Activated T-cell treated with anti-CD3 and anti-CD28 coated beads for 24 hours (primary cell): ENCODE measurements around the gene YBX2.

Experiments used
- DNase-seq: peaks from one replicate; pipeline ENCODE4 v3.0.0-alpha.2; 2020; ENCODE audit warnings: low read depth

YBX2 gene

GRCh38 chr17:7243453-7243729 is 51.0 kb downstream of the YBX2 start:
- DNase-seq, result no peak

- peak; percentile 85 for DNase-seq
Measured at GRCh38 chr17:7242717-7243452, 51.6 kb downstream of the YBX2 start.

GRCh38 chr17:7241783-7242716 is 52.4 kb downstream of the YBX2 start, which contains the start of gene GABARAP:
GABARAP (minus strand) TSS chr17:7242449; CDS start chr17:7242330, 119 bp downstream.
- DNase-seq, result peak; percentile 90

GRCh38 chr17:7241090-7241733 is 53.2 kb downstream of the YBX2 start:
- DNase-seq, result no peak

GRCh38 chr17:7240375-7240774 is 54.1 kb downstream of the YBX2 start:
- DNase-seq, result no peak

GRCh38 chr17:7239091-7240027 is 55.1 kb downstream of the YBX2 start, which contains the start of gene PHF23:
PHF23 (minus strand) TSS chr17:7239457; CDS start chr17:7239279, 178 bp downstream.
- peak; percentile 96 for DNase-seq

- no peak for DNase-seq
Measured at GRCh38 chr17:7238420-7239090, 55.9 kb downstream of the YBX2 start.
